Ovary (tissue), 3 donors: ENCODE results near the gene DOCK2.

Experiments
- EP300 ChIP-seq: sonication (generic); formaldehyde crosslinking; IDR thresholded peaks from one replicate; pipeline ENCODE4 v1.6.1; 2017; ENCODE audit warnings: antibody characterized with exemption
- POLR2A ChIP-seq: fragments of 450-650 bp; IDR thresholded peaks from one replicate; pipeline ENCODE4 v1.6.1; 2017; ENCODE audit warnings: antibody characterized with exemption, mild to moderate bottlenecking, moderate library complexity
- TF ChIP-seq, protein P1 (sequence below), 3 donors: fragments of 450-650 bp in 2 of 3; fragments of 200-600 bp in 1 of 3; IDR thresholded peaks; one replicate each; pipeline versions ENCODE4 v1.5.1 to v1.8.0; 2016 to 2022; ENCODE audit warnings: antibody characterized with exemption in 3 of 3, mild to moderate bottlenecking in 1 of 3
- donor health status: DM: no; HTN: no; CAD: no.

DNA sequence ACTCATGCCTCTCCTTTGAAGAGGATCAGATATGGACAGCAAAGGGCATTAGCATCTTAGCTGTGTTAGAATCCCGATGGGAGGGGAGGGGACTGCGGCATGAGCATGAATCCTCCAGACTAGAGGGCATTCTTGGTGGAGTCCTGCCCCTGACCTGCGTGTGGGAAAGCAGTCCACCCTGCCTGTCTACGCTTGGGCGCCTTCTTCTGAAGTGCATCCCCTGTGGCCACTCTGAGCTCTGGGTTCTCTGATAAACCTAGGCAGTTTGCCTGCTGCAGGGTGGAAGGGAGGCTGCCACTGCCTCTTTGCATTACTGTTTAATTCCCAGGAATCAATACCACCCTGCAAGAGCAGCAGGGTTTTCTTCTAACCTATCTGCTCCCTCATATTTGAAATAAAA is 173.9 kb downstream of the DOCK2 start:
- TF ChIP-seq, protein P1, sequence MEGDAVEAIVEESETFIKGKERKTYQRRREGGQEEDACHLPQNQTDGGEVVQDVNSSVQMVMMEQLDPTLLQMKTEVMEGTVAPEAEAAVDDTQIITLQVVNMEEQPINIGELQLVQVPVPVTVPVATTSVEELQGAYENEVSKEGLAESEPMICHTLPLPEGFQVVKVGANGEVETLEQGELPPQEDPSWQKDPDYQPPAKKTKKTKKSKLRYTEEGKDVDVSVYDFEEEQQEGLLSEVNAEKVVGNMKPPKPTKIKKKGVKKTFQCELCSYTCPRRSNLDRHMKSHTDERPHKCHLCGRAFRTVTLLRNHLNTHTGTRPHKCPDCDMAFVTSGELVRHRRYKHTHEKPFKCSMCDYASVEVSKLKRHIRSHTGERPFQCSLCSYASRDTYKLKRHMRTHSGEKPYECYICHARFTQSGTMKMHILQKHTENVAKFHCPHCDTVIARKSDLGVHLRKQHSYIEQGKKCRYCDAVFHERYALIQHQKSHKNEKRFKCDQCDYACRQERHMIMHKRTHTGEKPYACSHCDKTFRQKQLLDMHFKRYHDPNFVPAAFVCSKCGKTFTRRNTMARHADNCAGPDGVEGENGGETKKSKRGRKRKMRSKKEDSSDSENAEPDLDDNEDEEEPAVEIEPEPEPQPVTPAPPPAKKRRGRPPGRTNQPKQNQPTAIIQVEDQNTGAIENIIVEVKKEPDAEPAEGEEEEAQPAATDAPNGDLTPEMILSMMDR (IDR thresholded peaks at IDR 0.05) = no peak
- TF ChIP-seq EP300 (no peak), POLR2A (no peak)
